Large intestine (tissue), 3 donors: ENCODE data around the gene SLC2A3. TPM values are rescaled to one million over a fixed set of nuclear protein-coding genes. Genes with fewer than 3 reads are reported as not detected.
"Not testable (repeated sequence)": the region's sequence is repeated elsewhere in the genome, so short reads cannot be mapped to it uniquely, and the experiment has no call there.

Experiments
- DNase-seq, 2 donors: peaks; one replicate each; pipeline versions ENCODE4 v3.0.0 to v3.0.0-alpha.2; 2013
- H3K27ac ChIP-seq: one replicate; pipeline ENCODE4 v1.5.1; 2013; ENCODE audit warnings: low read length
- H3K27me3 ChIP-seq: 2 replicates; pipeline ENCODE4 v1.6.1; 2013; ENCODE audit warnings: low read length; ENCODE audit not compliant: control insufficient read depth, insufficient read depth
- H3K36me3 ChIP-seq: 2 replicates; pipeline ENCODE4 v1.6.1; 2013; ENCODE audit warnings: low read length; ENCODE audit not compliant: control insufficient read depth, insufficient read depth
- H3K4me1 ChIP-seq: one replicate; pipeline ENCODE4 v1.6.1; 2013; ENCODE audit warnings: low read length; ENCODE audit not compliant: control insufficient read depth, insufficient read depth
- H3K4me3 ChIP-seq: one replicate; pipeline ENCODE4 v1.5.1; 2013; ENCODE audit warnings: low read length
- H3K9me3 ChIP-seq: one replicate; pipeline ENCODE4 v1.6.1; 2013; ENCODE audit warnings: mild to moderate bottlenecking, low read depth, low read length, moderate library complexity; ENCODE audit not compliant: control insufficient read depth
- WGBS: methylation state at CpG from one replicate; pipeline ENCODE4 v1.1.5; 2013; ENCODE audit warnings: low lambda C conversion rate; ENCODE audit not compliant: insufficient coverage; 5-methylcytosine and 5-hydroxymethylcytosine counted together
- polyA plus RNA-seq: library from polyadenylated mRNA; unstranded; fragments of 120-200 nt; gene quantifications from one replicate; pipeline ENCODE4 v1.2.1, GENCODE V29; 2013

Gene SLC2A3
- polyA plus RNA-seq, 1 donor = 26.7 TPM

DNA sequence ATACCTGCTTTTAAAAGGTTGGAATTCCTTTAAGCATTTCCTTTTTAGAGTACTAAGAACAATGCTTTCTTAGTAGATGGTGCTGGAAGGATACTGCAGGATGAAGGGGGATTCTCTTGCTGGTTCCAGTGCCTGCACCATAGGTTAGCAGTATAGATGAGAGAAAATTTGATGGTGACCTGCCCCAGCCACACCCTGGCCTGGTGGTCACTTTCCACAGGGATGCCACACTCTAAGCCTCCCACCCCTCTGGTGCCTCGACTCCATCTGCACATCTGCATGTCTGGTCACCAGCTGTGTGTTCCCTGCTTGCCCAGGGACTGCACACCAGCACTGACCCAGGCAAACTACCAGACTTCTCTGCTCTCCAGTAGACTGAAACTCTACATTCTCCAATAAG is 19.1 kb downstream of the SLC2A3 start:
- H3K4me1 ChIP-seq = no peaks in the 10 kb centered on the region
- H3K27me3 ChIP-seq = no peaks in the 10 kb centered on the region
- no peak for DNase-seq
- H3K4me3 ChIP-seq = no peak overlapping the region
- no peaks in the 10 kb centered on the region for H3K36me3 ChIP-seq
- no peak overlapping the region for H3K27ac ChIP-seq
- no peaks in the 10 kb centered on the region for H3K9me3 ChIP-seq
- no CpG with 5 or more reads among the region's 1 CpG for WGBS

DNA sequence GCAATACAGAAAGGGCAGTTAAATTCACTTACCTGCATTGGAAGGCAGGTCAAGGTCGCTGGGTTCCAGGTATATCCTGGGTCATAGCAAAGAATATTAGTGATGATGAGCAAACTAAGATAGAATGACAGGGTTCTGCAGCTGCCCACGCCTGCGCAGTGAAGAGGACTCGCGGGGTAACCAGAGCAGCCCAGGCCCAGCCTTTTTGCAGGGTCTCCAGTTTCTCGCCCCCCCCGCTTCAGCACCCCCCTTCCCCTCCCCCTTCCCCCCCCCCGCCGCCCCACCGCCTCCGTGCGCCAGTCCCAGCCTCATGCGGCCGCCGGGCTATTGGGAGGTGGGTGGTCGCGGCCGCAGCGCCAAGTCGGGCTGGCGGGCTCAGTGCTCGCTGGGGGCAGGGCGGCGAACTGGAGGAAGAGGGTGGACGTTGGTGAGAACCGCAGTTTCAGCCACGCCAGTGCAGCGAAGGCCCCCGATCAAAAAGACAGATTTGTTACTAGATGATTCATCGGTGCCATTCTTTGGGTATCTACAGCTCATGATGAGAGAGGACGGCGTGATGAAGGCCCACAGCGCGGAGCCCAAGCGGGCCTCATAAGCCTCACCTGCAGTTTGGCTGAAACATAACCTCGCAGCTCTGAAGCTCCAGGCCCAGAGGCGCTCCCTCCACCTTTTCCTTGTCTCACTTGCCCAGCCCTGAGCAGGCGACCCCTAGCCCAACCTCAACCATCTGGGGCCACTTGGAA is 20.2 kb downstream of the SLC2A3 start:
- WGBS = 0% methylated on average over 1 of the region's 38 CpGs
- no peak for DNase-seq
- H3K27ac ChIP-seq = no peak overlapping the region
- no peaks in the 10 kb centered on the region for H3K4me1 ChIP-seq
- no peaks in the 10 kb centered on the region for H3K27me3 ChIP-seq
- H3K9me3 ChIP-seq = no peaks in the 10 kb centered on the region
- no peaks in the 10 kb centered on the region for H3K36me3 ChIP-seq
- no peak overlapping the region for H3K4me3 ChIP-seq

DNA sequence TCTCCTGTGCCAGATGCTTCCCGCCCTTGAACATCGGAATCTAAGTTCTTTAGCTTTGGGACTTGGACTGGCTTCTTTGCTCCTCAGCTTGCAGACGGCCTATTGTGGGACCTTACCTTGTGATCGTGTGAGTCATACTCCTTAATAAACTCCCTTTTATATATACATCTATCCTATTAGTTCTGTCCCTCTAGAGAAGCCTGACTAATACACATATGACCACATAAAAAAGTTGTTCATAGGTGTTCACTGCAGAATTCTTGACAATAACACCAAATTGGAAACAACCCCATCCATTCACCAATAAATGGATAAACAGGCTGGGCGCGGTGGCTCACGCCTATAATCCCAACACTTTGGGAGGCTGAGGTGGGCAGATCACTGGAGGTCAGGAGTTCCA is 25.9 kb downstream of the SLC2A3 start:
- H3K9me3 ChIP-seq, H3K27me3 ChIP-seq, H3K4me1 ChIP-seq, H3K36me3 ChIP-seq, DNase-seq, H3K4me3 ChIP-seq, H3K27ac ChIP-seq: not testable (repeated sequence)
- no CpG with 5 or more reads among the region's 7 CpGs for WGBS

DNA sequence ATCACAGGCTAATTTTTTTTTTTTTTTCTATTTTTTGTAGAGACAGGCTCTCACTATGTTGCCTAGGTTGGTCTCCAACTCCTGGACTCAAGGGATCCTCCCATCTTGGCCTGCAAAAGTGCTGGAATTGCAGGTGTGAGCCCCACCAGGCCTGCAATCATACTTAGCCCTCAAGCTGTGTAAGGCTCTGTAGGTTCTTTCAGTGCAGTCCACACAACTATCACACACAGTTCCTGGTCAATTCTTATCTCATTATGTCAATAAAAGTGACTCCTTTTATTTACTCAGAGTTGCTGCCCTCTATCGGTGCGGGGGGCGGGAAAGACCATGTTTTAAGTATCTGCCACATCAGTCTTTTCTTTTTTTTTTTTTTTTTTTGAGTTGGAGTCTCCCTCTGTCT is 29.0 kb downstream of the SLC2A3 start:
- peaks cover 9% of the 10 kb centered on the region for H3K4me1 ChIP-seq
- peak; percentile 72 to 83 for DNase-seq
- H3K27ac ChIP-seq = peak overlapping the region; percentile 84
- H3K36me3 ChIP-seq = no peaks in the 10 kb centered on the region
- H3K9me3 ChIP-seq = no peaks in the 10 kb centered on the region
- no CpG with 5 or more reads among the region's 3 CpGs for WGBS
- no peaks in the 10 kb centered on the region for H3K27me3 ChIP-seq
- no peak overlapping the region for H3K4me3 ChIP-seq

DNA sequence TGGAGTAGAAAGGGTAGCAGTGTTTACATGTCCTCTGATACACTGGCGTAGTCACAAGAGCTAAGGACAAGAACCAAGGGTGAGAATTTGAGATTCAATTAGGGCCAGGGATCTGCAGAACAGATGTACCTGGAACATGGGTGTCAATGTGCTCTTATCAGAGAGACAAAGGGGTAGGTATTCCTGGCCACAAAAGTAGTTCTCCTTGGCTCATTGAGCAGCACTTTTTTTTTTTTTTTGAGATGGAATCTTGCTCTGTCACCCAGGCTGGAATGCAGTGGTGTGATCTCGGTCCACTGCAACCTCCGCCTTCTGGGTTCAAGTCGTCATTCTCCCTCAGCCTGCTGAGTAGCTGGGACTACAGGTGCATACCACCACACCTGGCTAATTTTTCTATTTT is 29.7 kb downstream of the SLC2A3 start:
- WGBS = 50% methylated on average over 1 of the region's 4 CpGs
- H3K9me3 ChIP-seq, H3K27ac ChIP-seq, H3K27me3 ChIP-seq, H3K36me3 ChIP-seq, H3K4me1 ChIP-seq, DNase-seq, H3K4me3 ChIP-seq: not testable (repeated sequence)

DNA sequence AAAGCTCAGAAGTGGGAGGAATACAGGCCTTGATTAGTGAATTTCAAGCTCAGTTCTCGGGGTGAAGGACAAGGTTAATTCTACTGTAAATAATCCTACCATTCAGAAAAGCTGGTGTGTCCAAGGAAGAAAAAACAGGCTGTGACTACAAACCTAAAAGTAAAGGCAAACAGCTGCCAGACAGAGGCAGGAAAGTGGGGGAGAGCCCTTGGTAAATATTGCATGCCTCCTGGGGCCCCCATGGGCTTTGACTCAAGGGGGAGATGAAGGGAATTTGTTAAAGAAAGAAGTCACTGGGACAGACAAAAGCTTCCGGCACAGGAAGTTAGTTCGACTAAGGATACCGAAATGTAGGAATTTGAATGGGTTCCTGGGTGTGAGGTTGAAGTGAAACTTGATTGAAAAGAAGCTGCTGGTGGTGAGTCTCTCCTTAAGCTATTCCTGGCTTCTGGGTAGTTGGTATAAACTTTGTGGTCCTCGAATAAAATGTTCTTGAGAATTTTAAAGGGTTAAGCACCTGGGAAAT is 30.3 kb downstream of the SLC2A3 start:
- H3K27me3 ChIP-seq, DNase-seq, H3K4me1 ChIP-seq, H3K9me3 ChIP-seq, H3K36me3 ChIP-seq, H3K4me3 ChIP-seq, H3K27ac ChIP-seq: not testable (repeated sequence)
- 0% methylated on average over 1 of the region's 5 CpGs for WGBS

DNA sequence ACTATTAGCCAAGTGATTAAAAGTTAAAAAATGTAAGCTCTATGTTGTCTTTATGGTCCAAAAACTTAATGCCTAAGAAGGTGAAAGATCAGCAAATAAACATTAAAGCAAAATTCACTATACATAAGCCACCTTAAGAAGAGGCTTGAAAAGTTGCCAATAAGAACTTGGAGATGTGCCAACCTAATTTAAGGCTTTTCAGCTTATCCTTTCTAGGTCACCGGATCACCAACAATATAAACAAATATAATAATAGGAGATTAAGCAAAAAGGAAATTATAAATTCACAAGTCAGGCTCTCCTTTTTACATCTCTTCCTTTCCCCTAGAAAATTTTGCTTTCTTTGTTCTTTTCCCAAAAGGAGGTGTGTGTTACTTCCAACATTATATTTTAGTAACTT is 30.9 kb downstream of the SLC2A3 start:
- H3K9me3 ChIP-seq = no peaks in the 10 kb centered on the region
- H3K4me1 ChIP-seq = peaks cover 9% of the 10 kb centered on the region
- no peaks in the 10 kb centered on the region for H3K36me3 ChIP-seq
- H3K27ac ChIP-seq = no peak overlapping the region
- no CpG with 5 or more reads among the region's 1 CpG for WGBS
- no peak overlapping the region for H3K4me3 ChIP-seq
- H3K27me3 ChIP-seq = no peaks in the 10 kb centered on the region
- peak in 1 of 2 donors; percentile 14 for DNase-seq

DNA sequence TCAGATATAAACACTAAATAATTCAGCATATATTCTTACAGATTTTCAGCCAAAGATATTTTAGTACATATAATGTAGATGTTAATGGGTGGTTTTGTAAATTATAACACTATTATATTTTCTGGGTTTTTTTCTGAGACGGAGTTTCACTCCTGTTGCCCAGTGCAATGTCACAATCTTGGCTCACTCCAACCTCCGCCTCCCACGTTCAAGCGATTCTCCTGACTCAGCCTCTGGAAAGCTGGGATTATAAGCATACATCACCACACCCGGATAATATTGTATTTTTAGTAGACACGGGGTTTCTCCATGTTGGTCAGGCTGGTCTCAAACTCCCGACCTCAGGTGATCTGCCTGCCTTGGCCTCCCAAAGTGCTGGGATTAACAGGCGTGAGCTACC is 33.6 kb downstream of the SLC2A3 start:
- H3K27ac ChIP-seq, DNase-seq, H3K36me3 ChIP-seq, H3K27me3 ChIP-seq, H3K4me1 ChIP-seq, H3K4me3 ChIP-seq, H3K9me3 ChIP-seq: not testable (repeated sequence)
- WGBS = no CpG with 5 or more reads among the region's 8 CpGs

DNA sequence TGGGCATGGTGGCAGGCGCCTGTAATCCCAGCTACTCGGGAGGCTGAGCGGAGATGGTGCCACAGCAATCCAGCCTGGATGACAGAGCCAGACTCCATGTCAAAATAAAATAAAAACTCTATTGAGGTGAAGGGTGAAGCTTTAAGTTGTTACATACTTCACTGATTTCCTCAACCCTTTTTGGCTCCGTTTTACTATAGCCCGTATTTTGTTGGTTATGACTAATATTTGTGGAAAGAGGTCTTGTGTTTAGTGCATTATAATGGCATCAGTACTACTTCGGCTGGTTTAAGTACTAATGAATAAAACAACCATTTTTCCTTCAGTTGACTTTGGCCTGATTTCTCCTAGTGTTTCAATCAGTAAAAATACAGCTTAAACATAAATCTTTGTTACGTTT is 36.2 kb downstream of the SLC2A3 start:
- no peaks in the 10 kb centered on the region for H3K4me1 ChIP-seq
- no peaks in the 10 kb centered on the region for H3K36me3 ChIP-seq
- no peaks in the 10 kb centered on the region for H3K9me3 ChIP-seq
- H3K27me3 ChIP-seq = no peaks in the 10 kb centered on the region
- no peak for DNase-seq
- WGBS = 74% methylated on average over 2 of the region's 7 CpGs
- H3K4me3 ChIP-seq = no peak overlapping the region
- no peak overlapping the region for H3K27ac ChIP-seq

DNA sequence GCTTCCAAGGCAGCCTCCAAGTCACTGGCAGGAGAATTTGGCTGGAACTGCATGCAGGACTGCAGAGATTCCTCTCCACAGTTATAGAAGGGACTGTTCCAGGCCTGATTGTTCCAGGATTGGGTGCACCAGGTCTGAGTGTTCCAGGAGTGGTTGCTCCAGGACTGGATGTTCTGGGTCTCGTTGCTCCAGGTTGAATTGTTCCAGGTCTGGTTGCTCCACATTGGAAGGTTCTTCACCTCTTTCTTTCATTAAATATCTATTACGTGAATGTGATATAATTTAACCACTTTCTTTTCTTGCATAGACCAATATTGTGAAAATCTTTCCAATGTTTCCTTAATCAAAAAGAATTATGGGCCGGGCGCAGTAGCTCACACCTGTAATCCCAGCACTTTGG is 39.3 kb downstream of the SLC2A3 start:
- not testable (repeated sequence) for H3K27me3 ChIP-seq, H3K4me1 ChIP-seq, H3K9me3 ChIP-seq, H3K4me3 ChIP-seq, DNase-seq, H3K27ac ChIP-seq, H3K36me3 ChIP-seq
- 86% methylated on average over 1 of the region's 4 CpGs for WGBS
